Colonic mucosa (tissue), 4 donors: ENCODE results near the gene DEPDC1B. TPM values are rescaled to one million over a fixed set of nuclear protein-coding genes. Genes with fewer than 3 reads are reported as not detected.

ENCODE experiments used
- DNase-seq: peaks from one replicate; pipeline ENCODE4 v3.0.0-alpha.2; 2020
- H3K27ac ChIP-seq: fragments of 200-600 bp; one replicate; pipeline ENCODE4 v1.8.0; 2021
- H3K27me3 ChIP-seq: fragments of 200-600 bp; one replicate; pipeline ENCODE4 v1.8.0; 2021
- H3K36me3 ChIP-seq: fragments of 200-600 bp; one replicate; pipeline ENCODE4 v1.8.0; 2021
- H3K4me1 ChIP-seq: fragments of 200-600 bp; one replicate; pipeline ENCODE4 v1.8.0; 2021; ENCODE audit warnings: mild to moderate bottlenecking
- H3K4me3 ChIP-seq: fragments of 200-600 bp; one replicate; pipeline ENCODE4 v1.8.0; 2021
- H3K9ac ChIP-seq, 2 donors: one replicate each; pipeline ENCODE4 v1.7.0; 2013; ENCODE audit warnings: control low read depth in 2 of 2, low read depth in 2 of 2, low read length in 2 of 2
- H3K9me3 ChIP-seq: fragments of 200-600 bp; one replicate; pipeline ENCODE4 v1.8.0; 2021
- CTCF ChIP-seq: fragments of 200-600 bp; IDR thresholded peaks from one replicate; pipeline ENCODE4 v1.8.0; 2022; ENCODE audit warnings: antibody characterized with exemption, mild to moderate bottlenecking
- intact Hi-C: fragments of 100-400 bp; cut with DNase I; formaldehyde crosslinking; loops from one replicate; pipeline ENCODE4 v1.14.1; 2022
- total RNA-seq, 2 donors: library from RNA; stranded (reverse); fragmentation: NEBNext Ultra II Directional in 1 of 2; extraction: Animal tissue kit (Norgen Biotek cat#: 25700) in 1 of 2; gene quantifications; one replicate each; pipeline ENCODE4 v1.2.1, GENCODE V29; 2021
- donor health status: healthy.
- donor health status: DM: no; HTN: no; CAD: no.
- donor health status: DM: no; HTN: no; CAD: no.

The DEPDC1B gene
- total RNA-seq, 2 donors from 2014 or later, result 8.4 to 25.1 TPM

- Histone ChIP-seq H3K9me3 (no peaks in the 10 kb centered on the region), H3K27ac (no peak overlapping the region)
These were observed 60.4 kb downstream of the DEPDC1B start for GRCh38 chr5:60639544-60639943.

GRCh38 chr5:60638300-60638699, 61.7 kb downstream of the DEPDC1B start:
- intact Hi-C loops, result no loop called here

More at GRCh38 chr5:60639544-60639943, 60.4 kb downstream of the DEPDC1B start:
- Histone ChIP-seq H3K36me3 (no peaks in the 10 kb centered on the region), H3K4me3 (no peak overlapping the region), H3K4me1 (no peaks in the 10 kb centered on the region), H3K27me3 (no peaks in the 10 kb centered on the region), H3K9ac (no peak overlapping the region)
- no peak for TF ChIP-seq CTCF
- intact Hi-C loops, result no loop called here
- no peak for DNase-seq

GRCh38 chr5:60636644-60637043, 63.3 kb downstream of the DEPDC1B start:
- Histone ChIP-seq H3K9ac (no peak overlapping the region), H3K9me3 (no peaks in the 10 kb centered on the region), H3K27me3 (no peaks in the 10 kb centered on the region), H3K36me3 (no peaks in the 10 kb centered on the region), H3K4me1 (no peaks in the 10 kb centered on the region), H3K4me3 (no peak overlapping the region), H3K27ac (no peak overlapping the region)
- intact Hi-C loops, result no loop called here
- TF ChIP-seq CTCF, result no peak
- no peak for DNase-seq

More at GRCh38 chr5:60638300-60638699, 61.7 kb downstream of the DEPDC1B start:
- Histone ChIP-seq H3K4me1 (no peaks in the 10 kb centered on the region), H3K9me3 (no peaks in the 10 kb centered on the region), H3K27ac (no peak overlapping the region), H3K27me3 (no peaks in the 10 kb centered on the region), H3K9ac (no peak overlapping the region), H3K36me3 (no peaks in the 10 kb centered on the region), H3K4me3 (no peak overlapping the region)
- no peak for TF ChIP-seq CTCF
- DNase-seq, result no peak

GRCh38 chr5:60636001-60636400, 64.0 kb downstream of the DEPDC1B start:
- Histone ChIP-seq H3K9me3 (no peaks in the 10 kb centered on the region), H3K9ac (no peak overlapping the region), H3K27me3 (no peaks in the 10 kb centered on the region), H3K4me3 (no peak overlapping the region), H3K4me1 (no peaks in the 10 kb centered on the region), H3K36me3 (no peaks in the 10 kb centered on the region), H3K27ac (no peak overlapping the region)
- no peak for TF ChIP-seq CTCF
- no peak for DNase-seq
- intact Hi-C loops, result no loop called here

GRCh38 chr5:60634051-60634450, 65.9 kb downstream of the DEPDC1B start:
- no peak overlapping the region for H3K4me3 ChIP-seq
- no peak for DNase-seq
- no peaks in the 10 kb centered on the region for H3K27me3 ChIP-seq
- no peak overlapping the region for H3K27ac ChIP-seq
- intact Hi-C loops, result no loop called here
- TF ChIP-seq CTCF, result no peak
- no peaks in the 10 kb centered on the region for H3K36me3 ChIP-seq
- H3K9ac ChIP-seq, result no peak overlapping the region
- no peaks in the 10 kb centered on the region for H3K9me3 ChIP-seq
- H3K4me1 ChIP-seq, result no peaks in the 10 kb centered on the region

GRCh38 chr5:60633341-60633740, 66.6 kb downstream of the DEPDC1B start:
- Histone ChIP-seq H3K27me3 (no peaks in the 10 kb centered on the region), H3K4me3 (no peak overlapping the region), H3K9me3 (no peaks in the 10 kb centered on the region), H3K4me1 (no peaks in the 10 kb centered on the region), H3K9ac (no peak overlapping the region), H3K36me3 (no peaks in the 10 kb centered on the region), H3K27ac (no peak overlapping the region)
- intact Hi-C loops, result no loop called here
- TF ChIP-seq CTCF, result no peak
- DNase-seq, result no peak
